ENCODE data around the gene CCNQ.

Gene CCNQ

GRCh38 chrX:153595387-153595786, 3.6 kb downstream of the CCNQ start:
- DNase-seq: no peak

GRCh38 chrX:153593811-153594500, 5.0 kb downstream of the CCNQ start:
- DNase-seq: no peak

- DNase-seq: no peak
These were observed 5.8 kb downstream of the CCNQ start for GRCh38 chrX:153592966-153593688.

GRCh38 chrX:153592091-153592833, 6.7 kb downstream of the CCNQ start:
- no peak for DNase-seq

GRCh38 chrX:153590961-153591956, 7.7 kb downstream of the CCNQ start:
- no peak for DNase-seq

GRCh38 chrX:153588782-153589446, 10.0 kb downstream of the CCNQ start:
- DNase-seq: no peak

- DNase-seq: no peak
These were observed 10.7 kb downstream of the CCNQ start for GRCh38 chrX:153588021-153588781.

GRCh38 chrX:153587342-153587741, 11.6 kb downstream of the CCNQ start:
- DNase-seq: no peak

- DNase-seq: no peak
These were observed 13.1 kb downstream of the CCNQ start for GRCh38 chrX:153585827-153586226.

GRCh38 chrX:153583433-153583832, 15.5 kb downstream of the CCNQ start:
- no peak for DNase-seq

GRCh38 chrX:153582896-153583295, 16.0 kb downstream of the CCNQ start:
- DNase-seq: peak; percentile 58 to 66

GRCh38 chrX:153580700-153581386, 18.1 kb downstream of the CCNQ start:
- DNase-seq: no peak

GRCh38 chrX:153578889-153579288, 20.1 kb downstream of the CCNQ start:
- DNase-seq: no peak

GRCh38 chrX:153578200-153578835, 20.6 kb downstream of the CCNQ start:
- no peak for DNase-seq

- no peak for DNase-seq
These were observed 22.0 kb downstream of the CCNQ start for GRCh38 chrX:153576961-153577360.

GRCh38 chrX:153576239-153576870, 22.6 kb downstream of the CCNQ start:
- DNase-seq: no peak

- no peak for DNase-seq
These were observed 25.0 kb downstream of the CCNQ start for GRCh38 chrX:153573984-153574383.

- no peak for DNase-seq
These were observed 26.3 kb downstream of the CCNQ start for GRCh38 chrX:153572601-153573000.

- no peak for DNase-seq
These were observed 27.4 kb downstream of the CCNQ start for GRCh38 chrX:153571534-153571908.

- DNase-seq: no peak
These were observed 29.5 kb downstream of the CCNQ start for GRCh38 chrX:153569475-153569874.
